Cardiac atrium fibroblast (primary cell): ENCODE measurements around the gene MICALL2. TPM values are rescaled to one million over a fixed set of nuclear protein-coding genes. Genes with fewer than 3 reads are reported as not detected.

Source experiments
- total RNA-seq: library from RNA; depleted of rRNA; stranded (reverse); fragments of >200 nt; gene quantifications from 2 replicates; pipeline ENCODE4 v1.2.3, GENCODE V29; 2015

Gene MICALL2
- 18.5 and 48.4 TPM in 2 replicates for total RNA-seq

GRCh38 chr7:1458683-1459511 is at the start of gene MICALL2:
MICALL2 (minus strand) TSS chr7:1459470; CDS start chr7:1459326, 144 bp downstream.

GRCh38 chr7:1503816-1504775 is 44.8 kb upstream of the MICALL2 start, which contains the start of gene INTS1:
INTS1 (minus strand) TSS chr7:1504389; CDS start chr7:1503960, 429 bp downstream.

Other genes with a start within 250 kb of the MICALL2 start
- not detected in 2 replicates for gene UNCX, start 226.6 kb downstream of the MICALL2 start, total RNA-seq
- 52.8 and 63.5 TPM in 2 replicates for gene INTS1, start 44.9 kb upstream of the MICALL2 start, total RNA-seq
- gene MAFK, start 71.2 kb upstream of the MICALL2 start, total RNA-seq, result 10.0 and 13.7 TPM in 2 replicates
- gene TMEM184A, start 96.7 kb upstream of the MICALL2 start, total RNA-seq, result not detected in 2 replicates
- 27.9 and 31.1 TPM in 2 replicates for gene PSMG3, start 110.6 kb upstream of the MICALL2 start, total RNA-seq
- gene ELFN1, start 210.8 kb upstream of the MICALL2 start, total RNA-seq, result 0.65 and 1.1 TPM in 2 replicates